HL-60 (cell line): ENCODE data around the gene CHCHD1.

Experiments
- CTCF ChIP-seq: IDR thresholded peaks from one replicate; pipeline ENCODE4 v1.5.1; 2011; ENCODE audit warnings: low read length, control low read depth, inconsistent platforms; ENCODE audit not compliant: insufficient read depth
- GABPA ChIP-seq: IDR thresholded peaks from 2 replicates; pipeline ENCODE4 v1.6.1; 2012; ENCODE audit warnings: low read depth
- POLR2AphosphoS5 ChIP-seq: IDR thresholded peaks from 2 replicates; pipeline ENCODE4 v1.6.1; 2012; ENCODE audit warnings: low read depth
- REST ChIP-seq: IDR thresholded peaks from 2 replicates; pipeline ENCODE4 v1.6.1; 2012; ENCODE audit warnings: low read depth; ENCODE audit not compliant: insufficient replicate concordance

DNA sequence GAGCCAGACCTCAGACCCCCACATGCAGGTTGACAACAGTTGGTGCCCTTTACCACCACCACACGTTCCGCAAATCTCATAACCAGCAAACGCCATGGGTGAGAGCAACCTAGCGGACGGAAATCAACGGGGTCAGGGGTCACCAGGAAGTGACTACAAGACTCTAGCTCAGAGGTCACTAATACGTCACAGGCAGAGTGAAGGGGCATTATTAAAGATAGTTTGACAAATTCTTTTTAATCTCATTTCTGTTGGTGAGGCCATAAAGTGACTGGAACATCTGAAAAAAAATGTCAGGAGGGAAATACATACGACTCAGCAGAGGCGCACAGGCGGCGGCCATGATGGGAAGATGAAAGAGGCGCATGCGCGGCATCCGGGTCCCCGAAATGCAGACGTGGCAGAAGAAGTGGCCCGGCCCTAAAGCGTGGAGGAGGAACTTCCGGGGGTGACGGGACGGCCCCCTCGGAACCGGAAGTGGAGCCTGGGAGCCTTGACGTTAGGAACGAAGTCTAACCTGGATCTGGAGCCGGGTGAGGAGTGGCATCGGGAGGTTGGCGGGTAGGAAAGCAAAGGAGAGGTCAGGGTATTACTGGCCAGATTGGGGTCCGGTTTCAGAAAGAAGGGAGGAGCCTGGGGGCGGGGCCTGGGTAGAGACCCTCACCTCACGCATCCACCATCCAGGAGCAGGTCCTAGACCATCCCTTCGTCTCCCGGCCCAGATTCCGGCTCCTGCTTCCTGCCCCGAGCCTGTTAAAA, 37.8 kb upstream of the CHCHD1 start, which contains the start of gene SEC24C:
- TF ChIP-seq CTCF (no peak), GABPA (peak; percentile 93), REST (peak; percentile 77), POLR2AphosphoS5 (peak; percentile 88)
